Ovary (tissue), 3 donors: Measurements from ENCODE around the gene SLC47A2.

Source experiments
- EP300 ChIP-seq: sonication (generic); formaldehyde crosslinking; IDR thresholded peaks from one replicate; pipeline ENCODE4 v1.6.1; 2017; ENCODE audit warnings: antibody characterized with exemption
- POLR2A ChIP-seq: fragments of 450-650 bp; IDR thresholded peaks from one replicate; pipeline ENCODE4 v1.6.1; 2017; ENCODE audit warnings: antibody characterized with exemption, mild to moderate bottlenecking, moderate library complexity
- TF ChIP-seq, protein P1 (sequence below), 3 donors: fragments of 450-650 bp in 2 of 3; fragments of 200-600 bp in 1 of 3; IDR thresholded peaks; one replicate each; pipeline versions ENCODE4 v1.5.1 to v1.8.0; 2016 to 2022; ENCODE audit warnings: antibody characterized with exemption in 3 of 3, mild to moderate bottlenecking in 1 of 3
- donor health status: DM: no; HTN: no; CAD: no.

DNA sequence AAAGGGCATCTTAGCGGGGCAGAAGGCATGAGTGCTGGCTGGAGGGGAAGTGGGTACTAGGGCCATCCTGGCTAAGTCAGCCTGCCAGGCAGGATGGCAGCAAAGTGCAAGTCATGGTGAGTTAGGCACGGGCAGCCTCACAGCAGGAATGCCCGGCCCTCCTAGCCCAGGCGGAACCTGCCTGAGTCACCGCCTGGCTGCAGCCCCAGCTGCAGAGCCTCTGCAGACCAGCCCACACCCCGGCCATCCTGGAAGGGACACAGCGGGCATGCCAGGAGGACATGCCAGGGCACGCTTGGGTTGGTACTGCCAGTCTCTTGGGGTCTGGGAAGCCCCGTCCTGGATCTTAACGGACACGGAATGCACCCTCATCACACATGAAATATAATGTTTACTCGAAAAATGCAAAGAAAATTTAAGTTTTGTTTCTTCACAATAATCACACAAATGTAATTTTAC, 36.7 kb upstream of the SLC47A2 start:
- TF ChIP-seq, protein P1, sequence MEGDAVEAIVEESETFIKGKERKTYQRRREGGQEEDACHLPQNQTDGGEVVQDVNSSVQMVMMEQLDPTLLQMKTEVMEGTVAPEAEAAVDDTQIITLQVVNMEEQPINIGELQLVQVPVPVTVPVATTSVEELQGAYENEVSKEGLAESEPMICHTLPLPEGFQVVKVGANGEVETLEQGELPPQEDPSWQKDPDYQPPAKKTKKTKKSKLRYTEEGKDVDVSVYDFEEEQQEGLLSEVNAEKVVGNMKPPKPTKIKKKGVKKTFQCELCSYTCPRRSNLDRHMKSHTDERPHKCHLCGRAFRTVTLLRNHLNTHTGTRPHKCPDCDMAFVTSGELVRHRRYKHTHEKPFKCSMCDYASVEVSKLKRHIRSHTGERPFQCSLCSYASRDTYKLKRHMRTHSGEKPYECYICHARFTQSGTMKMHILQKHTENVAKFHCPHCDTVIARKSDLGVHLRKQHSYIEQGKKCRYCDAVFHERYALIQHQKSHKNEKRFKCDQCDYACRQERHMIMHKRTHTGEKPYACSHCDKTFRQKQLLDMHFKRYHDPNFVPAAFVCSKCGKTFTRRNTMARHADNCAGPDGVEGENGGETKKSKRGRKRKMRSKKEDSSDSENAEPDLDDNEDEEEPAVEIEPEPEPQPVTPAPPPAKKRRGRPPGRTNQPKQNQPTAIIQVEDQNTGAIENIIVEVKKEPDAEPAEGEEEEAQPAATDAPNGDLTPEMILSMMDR (IDR thresholded peaks at IDR 0.05) = no peak
- TF ChIP-seq EP300 (no peak), POLR2A (no peak)
